GM23338 (cell line): ENCODE data around the gene PTPN5.
A peak's percentile ranks its signal among the peaks of the same experiment; 100 is the strongest.

Experiments used
- CREB1 ChIP-seq: fragments of 250-450 bp; sonication (Bioruptor Pico); IDR thresholded peaks from 2 replicates; pipeline ENCODE4 v1.5.0; 2020; ENCODE audit warnings: low read depth, mild to moderate bottlenecking, moderate library complexity
- EZH2 ChIP-seq: fragments of 200-600 bp; sonication (generic); IDR thresholded peaks from one replicate; pipeline ENCODE4 v1.8.0; 2017; ENCODE audit warnings: antibody characterized with exemption, mild to moderate bottlenecking, low read depth; ENCODE audit not compliant: unreplicated experiment
- EZH2phosphoT487 ChIP-seq: fragments of 200-600 bp; sonication (generic); IDR thresholded peaks from one replicate; pipeline ENCODE4 v1.8.1; 2018; ENCODE audit warnings: antibody characterized with exemption; ENCODE audit not compliant: unreplicated experiment
- JUNB ChIP-seq: IDR thresholded peaks from one replicate; pipeline ENCODE4 v1.6.1; 2016; ENCODE audit warnings: antibody characterized with exemption; ENCODE audit not compliant: unreplicated experiment
- NANOG ChIP-seq: IDR thresholded peaks from 2 replicates; pipeline ENCODE4 v1.6.1; 2016; ENCODE audit warnings: antibody characterized with exemption, borderline replicate concordance
- POLR2AphosphoS5 ChIP-seq: IDR thresholded peaks from 2 replicates; pipeline ENCODE4 v1.6.1; 2016; ENCODE audit warnings: antibody characterized with exemption, low read depth
- TF ChIP-seq, protein P1 (sequence below), 2 experiments: fragments of 200-600 bp in 1 of 2; sonication (generic) in 1 of 2; conservative IDR thresholded peaks; 2 replicates each; pipeline versions ENCODE4 v1.5.1 to v1.6.1; 2016 to 2017; ENCODE audit warnings: antibody characterized with exemption in 2 of 2, low read depth in 2 of 2, mild to moderate bottlenecking in 2 of 2, moderate library complexity in 1 of 2
- TF ChIP-seq, protein P2 (sequence below): IDR thresholded peaks from one replicate; pipeline ENCODE4 v1.6.1; 2018; ENCODE audit warnings: antibody characterized with exemption; ENCODE audit not compliant: unreplicated experiment
- TF ChIP-seq, protein P3 (sequence below): IDR thresholded peaks from 2 replicates; pipeline ENCODE4 v1.6.1; 2016; ENCODE audit warnings: antibody characterized with exemption
- TF ChIP-seq, protein P4 (sequence below): fragments of 250-450 bp; sonication (Bioruptor Pico); IDR thresholded peaks from 2 replicates; pipeline ENCODE4 v1.5.0; 2020; ENCODE audit warnings: mild to moderate bottlenecking, moderate library complexity

DNA sequence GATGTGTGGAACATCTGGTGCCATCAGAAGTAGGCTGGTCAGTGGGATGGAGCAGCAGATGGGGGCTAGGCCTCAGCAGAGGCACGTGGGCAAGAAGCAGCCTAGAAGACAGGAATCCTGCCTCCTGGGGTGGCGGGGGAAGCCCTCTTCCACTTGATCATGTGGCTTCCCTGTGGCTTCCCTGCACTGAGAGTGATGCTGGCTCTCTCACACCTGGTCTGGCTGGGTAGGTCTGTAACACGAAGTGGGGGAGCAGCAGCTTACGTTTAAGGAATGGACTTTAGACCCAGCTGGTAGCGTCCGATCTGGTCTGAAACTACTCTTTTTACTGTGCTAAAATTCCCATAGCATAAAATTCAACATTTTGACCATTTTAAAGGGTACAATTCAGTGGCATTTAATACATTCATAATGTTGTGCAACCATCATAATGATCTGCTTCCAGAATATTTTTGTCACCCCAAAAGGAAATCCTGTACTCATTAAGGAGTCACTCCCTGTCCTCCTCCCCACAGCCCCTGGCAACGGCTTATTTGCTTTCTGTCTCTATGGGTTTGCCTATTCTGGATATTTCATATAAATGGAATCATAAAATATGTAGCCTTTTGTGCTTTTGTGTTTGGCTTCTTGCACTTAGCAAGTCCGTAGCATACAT lies 21.7 kb downstream of the PTPN5 start:
- TF ChIP-seq, protein P1, sequence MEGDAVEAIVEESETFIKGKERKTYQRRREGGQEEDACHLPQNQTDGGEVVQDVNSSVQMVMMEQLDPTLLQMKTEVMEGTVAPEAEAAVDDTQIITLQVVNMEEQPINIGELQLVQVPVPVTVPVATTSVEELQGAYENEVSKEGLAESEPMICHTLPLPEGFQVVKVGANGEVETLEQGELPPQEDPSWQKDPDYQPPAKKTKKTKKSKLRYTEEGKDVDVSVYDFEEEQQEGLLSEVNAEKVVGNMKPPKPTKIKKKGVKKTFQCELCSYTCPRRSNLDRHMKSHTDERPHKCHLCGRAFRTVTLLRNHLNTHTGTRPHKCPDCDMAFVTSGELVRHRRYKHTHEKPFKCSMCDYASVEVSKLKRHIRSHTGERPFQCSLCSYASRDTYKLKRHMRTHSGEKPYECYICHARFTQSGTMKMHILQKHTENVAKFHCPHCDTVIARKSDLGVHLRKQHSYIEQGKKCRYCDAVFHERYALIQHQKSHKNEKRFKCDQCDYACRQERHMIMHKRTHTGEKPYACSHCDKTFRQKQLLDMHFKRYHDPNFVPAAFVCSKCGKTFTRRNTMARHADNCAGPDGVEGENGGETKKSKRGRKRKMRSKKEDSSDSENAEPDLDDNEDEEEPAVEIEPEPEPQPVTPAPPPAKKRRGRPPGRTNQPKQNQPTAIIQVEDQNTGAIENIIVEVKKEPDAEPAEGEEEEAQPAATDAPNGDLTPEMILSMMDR (conservative IDR thresholded peaks at IDR 0.05; ENCODE audit: low read depth in 2 of 2) = no peak
- TF ChIP-seq JUNB (no peak), POLR2AphosphoS5 (no peak; the same call in 1 of the 2 replicates), CREB1 (CRISPR knock-in tag) (peak; percentile 37; the same call in 1 of the 2 replicates), EZH2phosphoT487 (no peak), EZH2 (no peak), NANOG (no peak)
- TF ChIP-seq, protein P2, sequence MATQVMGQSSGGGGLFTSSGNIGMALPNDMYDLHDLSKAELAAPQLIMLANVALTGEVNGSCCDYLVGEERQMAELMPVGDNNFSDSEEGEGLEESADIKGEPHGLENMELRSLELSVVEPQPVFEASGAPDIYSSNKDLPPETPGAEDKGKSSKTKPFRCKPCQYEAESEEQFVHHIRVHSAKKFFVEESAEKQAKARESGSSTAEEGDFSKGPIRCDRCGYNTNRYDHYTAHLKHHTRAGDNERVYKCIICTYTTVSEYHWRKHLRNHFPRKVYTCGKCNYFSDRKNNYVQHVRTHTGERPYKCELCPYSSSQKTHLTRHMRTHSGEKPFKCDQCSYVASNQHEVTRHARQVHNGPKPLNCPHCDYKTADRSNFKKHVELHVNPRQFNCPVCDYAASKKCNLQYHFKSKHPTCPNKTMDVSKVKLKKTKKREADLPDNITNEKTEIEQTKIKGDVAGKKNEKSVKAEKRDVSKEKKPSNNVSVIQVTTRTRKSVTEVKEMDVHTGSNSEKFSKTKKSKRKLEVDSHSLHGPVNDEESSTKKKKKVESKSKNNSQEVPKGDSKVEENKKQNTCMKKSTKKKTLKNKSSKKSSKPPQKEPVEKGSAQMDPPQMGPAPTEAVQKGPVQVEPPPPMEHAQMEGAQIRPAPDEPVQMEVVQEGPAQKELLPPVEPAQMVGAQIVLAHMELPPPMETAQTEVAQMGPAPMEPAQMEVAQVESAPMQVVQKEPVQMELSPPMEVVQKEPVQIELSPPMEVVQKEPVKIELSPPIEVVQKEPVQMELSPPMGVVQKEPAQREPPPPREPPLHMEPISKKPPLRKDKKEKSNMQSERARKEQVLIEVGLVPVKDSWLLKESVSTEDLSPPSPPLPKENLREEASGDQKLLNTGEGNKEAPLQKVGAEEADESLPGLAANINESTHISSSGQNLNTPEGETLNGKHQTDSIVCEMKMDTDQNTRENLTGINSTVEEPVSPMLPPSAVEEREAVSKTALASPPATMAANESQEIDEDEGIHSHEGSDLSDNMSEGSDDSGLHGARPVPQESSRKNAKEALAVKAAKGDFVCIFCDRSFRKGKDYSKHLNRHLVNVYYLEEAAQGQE = no peak
- TF ChIP-seq, protein P3, sequence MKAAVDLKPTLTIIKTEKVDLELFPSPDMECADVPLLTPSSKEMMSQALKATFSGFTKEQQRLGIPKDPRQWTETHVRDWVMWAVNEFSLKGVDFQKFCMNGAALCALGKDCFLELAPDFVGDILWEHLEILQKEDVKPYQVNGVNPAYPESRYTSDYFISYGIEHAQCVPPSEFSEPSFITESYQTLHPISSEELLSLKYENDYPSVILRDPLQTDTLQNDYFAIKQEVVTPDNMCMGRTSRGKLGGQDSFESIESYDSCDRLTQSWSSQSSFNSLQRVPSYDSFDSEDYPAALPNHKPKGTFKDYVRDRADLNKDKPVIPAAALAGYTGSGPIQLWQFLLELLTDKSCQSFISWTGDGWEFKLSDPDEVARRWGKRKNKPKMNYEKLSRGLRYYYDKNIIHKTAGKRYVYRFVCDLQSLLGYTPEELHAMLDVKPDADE = no peak
- TF ChIP-seq, protein P4, sequence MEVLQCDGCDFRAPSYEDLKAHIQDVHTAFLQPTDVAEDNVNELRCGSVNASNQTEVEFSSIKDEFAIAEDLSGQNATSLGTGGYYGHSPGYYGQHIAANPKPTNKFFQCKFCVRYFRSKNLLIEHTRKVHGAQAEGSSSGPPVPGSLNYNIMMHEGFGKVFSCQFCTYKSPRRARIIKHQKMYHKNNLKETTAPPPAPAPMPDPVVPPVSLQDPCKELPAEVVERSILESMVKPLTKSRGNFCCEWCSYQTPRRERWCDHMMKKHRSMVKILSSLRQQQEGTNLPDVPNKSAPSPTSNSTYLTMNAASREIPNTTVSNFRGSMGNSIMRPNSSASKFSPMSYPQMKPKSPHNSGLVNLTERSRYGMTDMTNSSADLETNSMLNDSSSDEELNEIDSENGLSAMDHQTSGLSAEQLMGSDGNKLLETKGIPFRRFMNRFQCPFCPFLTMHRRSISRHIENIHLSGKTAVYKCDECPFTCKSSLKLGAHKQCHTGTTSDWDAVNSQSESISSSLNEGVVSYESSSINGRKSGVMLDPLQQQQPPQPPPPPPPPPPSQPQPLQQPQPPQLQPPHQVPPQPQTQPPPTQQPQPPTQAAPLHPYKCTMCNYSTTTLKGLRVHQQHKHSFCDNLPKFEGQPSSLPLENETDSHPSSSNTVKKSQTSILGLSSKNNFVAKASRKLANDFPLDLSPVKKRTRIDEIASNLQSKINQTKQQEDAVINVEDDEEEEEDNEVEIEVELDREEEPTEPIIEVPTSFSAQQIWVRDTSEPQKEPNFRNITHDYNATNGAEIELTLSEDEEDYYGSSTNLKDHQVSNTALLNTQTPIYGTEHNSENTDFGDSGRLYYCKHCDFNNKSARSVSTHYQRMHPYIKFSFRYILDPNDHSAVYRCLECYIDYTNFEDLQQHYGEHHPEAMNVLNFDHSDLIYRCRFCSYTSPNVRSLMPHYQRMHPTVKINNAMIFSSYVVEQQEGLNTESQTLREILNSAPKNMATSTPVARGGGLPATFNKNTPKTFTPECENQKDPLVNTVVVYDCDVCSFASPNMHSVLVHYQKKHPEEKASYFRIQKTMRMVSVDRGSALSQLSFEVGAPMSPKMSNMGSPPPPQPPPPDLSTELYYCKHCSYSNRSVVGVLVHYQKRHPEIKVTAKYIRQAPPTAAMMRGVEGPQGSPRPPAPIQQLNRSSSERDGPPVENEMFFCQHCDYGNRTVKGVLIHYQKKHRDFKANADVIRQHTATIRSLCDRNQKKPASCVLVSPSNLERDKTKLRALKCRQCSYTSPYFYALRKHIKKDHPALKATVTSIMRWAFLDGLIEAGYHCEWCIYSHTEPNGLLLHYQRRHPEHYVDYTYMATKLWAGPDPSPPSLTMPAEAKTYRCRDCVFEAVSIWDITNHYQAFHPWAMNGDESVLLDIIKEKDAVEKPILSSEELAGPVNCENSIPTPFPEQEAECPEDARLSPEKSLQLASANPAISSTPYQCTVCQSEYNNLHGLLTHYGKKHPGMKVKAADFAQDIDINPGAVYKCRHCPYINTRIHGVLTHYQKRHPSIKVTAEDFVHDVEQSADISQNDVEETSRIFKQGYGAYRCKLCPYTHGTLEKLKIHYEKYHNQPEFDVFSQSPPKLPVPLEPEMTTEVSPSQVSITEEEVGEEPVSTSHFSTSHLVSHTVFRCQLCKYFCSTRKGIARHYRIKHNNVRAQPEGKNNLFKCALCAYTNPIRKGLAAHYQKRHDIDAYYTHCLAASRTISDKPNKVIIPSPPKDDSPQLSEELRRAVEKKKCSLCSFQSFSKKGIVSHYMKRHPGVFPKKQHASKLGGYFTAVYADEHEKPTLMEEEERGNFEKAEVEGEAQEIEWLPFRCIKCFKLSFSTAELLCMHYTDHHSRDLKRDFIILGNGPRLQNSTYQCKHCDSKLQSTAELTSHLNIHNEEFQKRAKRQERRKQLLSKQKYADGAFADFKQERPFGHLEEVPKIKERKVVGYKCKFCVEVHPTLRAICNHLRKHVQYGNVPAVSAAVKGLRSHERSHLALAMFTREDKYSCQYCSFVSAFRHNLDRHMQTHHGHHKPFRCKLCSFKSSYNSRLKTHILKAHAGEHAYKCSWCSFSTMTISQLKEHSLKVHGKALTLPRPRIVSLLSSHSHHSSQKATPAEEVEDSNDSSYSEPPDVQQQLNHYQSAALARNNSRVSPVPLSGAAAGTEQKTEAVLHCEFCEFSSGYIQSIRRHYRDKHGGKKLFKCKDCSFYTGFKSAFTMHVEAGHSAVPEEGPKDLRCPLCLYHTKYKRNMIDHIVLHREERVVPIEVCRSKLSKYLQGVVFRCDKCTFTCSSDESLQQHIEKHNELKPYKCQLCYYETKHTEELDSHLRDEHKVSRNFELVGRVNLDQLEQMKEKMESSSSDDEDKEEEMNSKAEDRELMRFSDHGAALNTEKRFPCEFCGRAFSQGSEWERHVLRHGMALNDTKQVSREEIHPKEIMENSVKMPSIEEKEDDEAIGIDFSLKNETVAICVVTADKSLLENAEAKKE = no peak
